ENCODE results near the gene DTNA. TPM values are rescaled to one million over a fixed set of nuclear protein-coding genes. Genes with fewer than 3 reads are reported as not detected.

The DTNA gene
- total RNA-seq, 1 experiment from 2014 or later, result 10.4 TPM

DNA sequence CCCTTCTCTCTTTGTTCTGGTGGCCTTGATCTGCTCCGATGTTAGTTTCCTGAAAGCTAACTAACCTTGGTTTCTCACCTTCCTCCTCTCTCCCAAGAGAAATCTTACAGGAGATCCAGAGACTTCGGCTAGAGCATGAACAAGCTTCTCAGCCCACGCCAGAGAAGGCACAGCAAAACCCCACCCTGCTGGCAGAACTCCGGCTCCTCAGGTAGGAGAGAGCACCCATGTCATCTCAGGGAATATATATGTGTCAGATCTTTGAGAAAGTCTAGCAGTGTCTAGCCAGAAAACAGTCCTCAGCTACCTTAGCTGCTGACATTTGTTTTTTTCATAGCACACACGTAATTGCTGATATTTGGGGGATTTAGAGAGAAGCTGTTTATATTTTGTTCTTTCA lies 148.1 kb downstream of the DTNA start:
- H3K36me3 Mint-ChIP-seq (ENCODE audit: insufficient read depth, unreplicated experiment), result no peaks in the 10 kb centered on the region
- ChIA-PET CTCF (no interaction called here), POLR2A (no interaction called here)
- no TSS peak for BruUV-seq (replicated peaks)
- H3K9me3 Mint-ChIP-seq (ENCODE audit: unreplicated experiment), result no peaks in the 10 kb centered on the region
- intact Hi-C loops (cut with micrococcal nuclease; ENCODE audit: unreplicated experiment), result no loop called here
- Histone ChIP-seq H3K27me3 (replicated peaks; ENCODE audit: control insufficient read depth, insufficient read depth, low read length) (no peaks in the 10 kb centered on the region), H3K4me3 (ENCODE audit: low read depth, low read length) (no peak overlapping the region), H3K4me1 (no peaks in the 10 kb centered on the region), H3K36me3 (ENCODE audit: control insufficient read depth, insufficient read depth, low read length) (no peaks in the 10 kb centered on the region), H3K9me3 (no peaks in the 10 kb centered on the region)
- H3K4me3 Mint-ChIP-seq (ENCODE audit: unreplicated experiment), result no peak overlapping the region
- no peak overlapping the region for H3K27ac Mint-ChIP-seq (ENCODE audit: unreplicated experiment)
- TF ChIP-seq, protein P1, sequence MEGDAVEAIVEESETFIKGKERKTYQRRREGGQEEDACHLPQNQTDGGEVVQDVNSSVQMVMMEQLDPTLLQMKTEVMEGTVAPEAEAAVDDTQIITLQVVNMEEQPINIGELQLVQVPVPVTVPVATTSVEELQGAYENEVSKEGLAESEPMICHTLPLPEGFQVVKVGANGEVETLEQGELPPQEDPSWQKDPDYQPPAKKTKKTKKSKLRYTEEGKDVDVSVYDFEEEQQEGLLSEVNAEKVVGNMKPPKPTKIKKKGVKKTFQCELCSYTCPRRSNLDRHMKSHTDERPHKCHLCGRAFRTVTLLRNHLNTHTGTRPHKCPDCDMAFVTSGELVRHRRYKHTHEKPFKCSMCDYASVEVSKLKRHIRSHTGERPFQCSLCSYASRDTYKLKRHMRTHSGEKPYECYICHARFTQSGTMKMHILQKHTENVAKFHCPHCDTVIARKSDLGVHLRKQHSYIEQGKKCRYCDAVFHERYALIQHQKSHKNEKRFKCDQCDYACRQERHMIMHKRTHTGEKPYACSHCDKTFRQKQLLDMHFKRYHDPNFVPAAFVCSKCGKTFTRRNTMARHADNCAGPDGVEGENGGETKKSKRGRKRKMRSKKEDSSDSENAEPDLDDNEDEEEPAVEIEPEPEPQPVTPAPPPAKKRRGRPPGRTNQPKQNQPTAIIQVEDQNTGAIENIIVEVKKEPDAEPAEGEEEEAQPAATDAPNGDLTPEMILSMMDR (IDR thresholded peaks at IDR 0.05; ENCODE audit: insufficient read depth in 1 of 2, low read depth in 1 of 2, low read length in 1 of 2, severe bottlenecking in 1 of 2, unreplicated experiment in 1 of 2), result no peak
- no peaks in the 10 kb centered on the region for H3K4me1 Mint-ChIP-seq (ENCODE audit: low read depth, unreplicated experiment)
- H3K27me3 Mint-ChIP-seq (ENCODE audit: insufficient read depth, unreplicated experiment), result no peaks in the 10 kb centered on the region
- DNase-seq, result no peak

DNA sequence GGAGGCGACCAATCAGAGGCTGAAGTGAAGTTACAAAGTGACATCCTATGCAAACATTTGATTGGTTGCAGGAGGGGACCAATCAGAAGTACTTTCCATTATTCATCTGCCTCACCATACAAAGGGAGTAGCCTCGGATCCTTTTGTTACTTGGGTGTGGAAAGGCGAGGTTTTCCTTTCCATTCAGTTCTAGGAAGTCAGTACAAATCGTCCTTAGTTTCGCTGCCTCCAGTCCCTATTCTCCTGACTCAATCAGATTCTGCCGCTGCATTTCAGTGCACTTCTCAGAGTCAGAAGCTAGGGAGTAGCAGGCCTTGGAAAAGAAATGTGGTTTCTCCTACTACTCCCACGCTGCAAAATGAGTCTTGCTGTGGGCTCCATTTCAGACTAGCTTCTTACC lies 149.4 kb downstream of the DTNA start:
- Histone ChIP-seq H3K36me3 (ENCODE audit: control insufficient read depth, insufficient read depth, low read length) (no peaks in the 10 kb centered on the region), H3K27me3 (replicated peaks; ENCODE audit: control insufficient read depth, insufficient read depth, low read length) (no peaks in the 10 kb centered on the region), H3K4me3 (ENCODE audit: low read depth, low read length) (no peak overlapping the region), H3K4me1 (no peaks in the 10 kb centered on the region), H3K9me3 (no peaks in the 10 kb centered on the region)
- no peak overlapping the region for H3K4me3 Mint-ChIP-seq (ENCODE audit: unreplicated experiment)
- H3K9me3 Mint-ChIP-seq (ENCODE audit: unreplicated experiment), result no peaks in the 10 kb centered on the region
- no peaks in the 10 kb centered on the region for H3K4me1 Mint-ChIP-seq (ENCODE audit: low read depth, unreplicated experiment)
- no peaks in the 10 kb centered on the region for H3K36me3 Mint-ChIP-seq (ENCODE audit: insufficient read depth, unreplicated experiment)
- no peak overlapping the region for H3K27ac Mint-ChIP-seq (ENCODE audit: unreplicated experiment)
- POLR2A ChIA-PET, result no interaction called here
- BruUV-seq (replicated peaks), result no TSS peak
- intact Hi-C loops (cut with micrococcal nuclease; ENCODE audit: unreplicated experiment), result no loop called here
- TF ChIP-seq, protein P1 (IDR thresholded peaks at IDR 0.05; ENCODE audit: insufficient read depth in 1 of 2, low read depth in 1 of 2, low read length in 1 of 2, severe bottlenecking in 1 of 2, unreplicated experiment in 1 of 2), result no peak
- no peak for DNase-seq
- CTCF ChIA-PET, result no interaction called here
- H3K27me3 Mint-ChIP-seq (ENCODE audit: insufficient read depth, unreplicated experiment), result no peaks in the 10 kb centered on the region

DNA sequence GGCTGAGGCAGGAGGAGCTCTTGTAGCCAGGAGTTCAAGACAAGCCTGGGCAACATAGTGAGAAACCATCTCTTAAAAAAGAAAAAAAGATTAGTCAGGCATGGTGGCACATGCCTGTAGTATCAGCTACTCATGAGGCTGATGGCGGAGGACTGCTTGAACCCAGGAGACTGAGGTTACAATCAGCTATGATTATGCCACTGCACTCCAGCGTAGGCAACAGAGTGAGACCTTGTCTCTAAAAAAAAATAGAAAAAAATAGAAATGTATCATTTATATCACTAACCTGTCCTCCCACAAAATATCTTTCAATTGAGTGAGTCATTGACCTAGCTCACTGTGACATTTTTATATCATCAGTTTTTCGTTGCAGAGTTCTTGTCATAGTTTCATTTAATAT lies 152.5 kb downstream of the DTNA start:
- H3K4me1 Mint-ChIP-seq (ENCODE audit: low read depth, unreplicated experiment), result no peaks in the 10 kb centered on the region
- no peaks in the 10 kb centered on the region for H3K4me1 ChIP-seq
- no peaks in the 10 kb centered on the region for H3K9me3 ChIP-seq
- no TSS peak for BruUV-seq (replicated peaks)
- H3K36me3 ChIP-seq (ENCODE audit: control insufficient read depth, insufficient read depth, low read length), result no peaks in the 10 kb centered on the region
- no peaks in the 10 kb centered on the region for H3K27me3 Mint-ChIP-seq (ENCODE audit: insufficient read depth, unreplicated experiment)
- no peak overlapping the region for H3K4me3 Mint-ChIP-seq (ENCODE audit: unreplicated experiment)
- H3K9me3 Mint-ChIP-seq (ENCODE audit: unreplicated experiment), result no peaks in the 10 kb centered on the region
- CTCF ChIA-PET, result no interaction called here
- TF ChIP-seq, protein P1 (IDR thresholded peaks at IDR 0.05; ENCODE audit: insufficient read depth in 1 of 2, low read depth in 1 of 2, low read length in 1 of 2, severe bottlenecking in 1 of 2, unreplicated experiment in 1 of 2), result no peak
- H3K36me3 Mint-ChIP-seq (ENCODE audit: insufficient read depth, unreplicated experiment), result no peaks in the 10 kb centered on the region
- POLR2A ChIA-PET, result no interaction called here
- H3K4me3 ChIP-seq (ENCODE audit: low read depth, low read length), result no peak overlapping the region
- intact Hi-C loops (cut with micrococcal nuclease; ENCODE audit: unreplicated experiment), result no loop called here
- no peak for DNase-seq
- no peaks in the 10 kb centered on the region for H3K27me3 ChIP-seq (replicated peaks; ENCODE audit: control insufficient read depth, insufficient read depth, low read length)
- H3K27ac Mint-ChIP-seq (ENCODE audit: unreplicated experiment), result no peak overlapping the region
